PFSK-1 (cell line): ENCODE results near the gene S100A8.

Experiments used
- FOXP2 ChIP-seq: optimal IDR thresholded peaks from 2 replicates; pipeline ENCODE3; 2011; ENCODE audit warnings: borderline replicate concordance, control low read depth, inconsistent platforms; ENCODE audit not compliant: insufficient read depth; ENCODE audit errors: extremely low read length, extremely low read depth
- POLR2AphosphoS5 ChIP-seq: IDR thresholded peaks from 2 replicates; pipeline ENCODE4 v1.6.1; 2012; ENCODE audit warnings: low read depth, mild to moderate bottlenecking, control low read depth, low read length, moderate library complexity
- SIN3A ChIP-seq: IDR thresholded peaks from 2 replicates; pipeline ENCODE4 v1.6.1; 2012; ENCODE audit warnings: mild to moderate bottlenecking, low read length, moderate library complexity, borderline replicate concordance; ENCODE audit not compliant: insufficient read depth
- TAF1 ChIP-seq: IDR thresholded peaks from 2 replicates; pipeline ENCODE4 v1.6.1; 2012; ENCODE audit warnings: low read length, control low read depth, borderline replicate concordance; ENCODE audit not compliant: insufficient read depth
- TF ChIP-seq, protein P1 (sequence below), 2 experiments: IDR thresholded peaks; 2 replicates each; pipeline versions ENCODE4 v1.6.1 to v1.8.0; 2011 to 2012; ENCODE audit warnings: low read depth in 2 of 2, low read length in 2 of 2, control low read depth in 1 of 2, inconsistent platforms in 1 of 2, mild to moderate bottlenecking in 1 of 2, moderate library complexity in 1 of 2; ENCODE audit not compliant: insufficient read depth in 1 of 2

Gene S100A8

GRCh38 chr1:153366261-153366660 lies 24.6 kb downstream of the S100A8 start:
- TF ChIP-seq TAF1, result no peak
- TF ChIP-seq, protein P1, sequence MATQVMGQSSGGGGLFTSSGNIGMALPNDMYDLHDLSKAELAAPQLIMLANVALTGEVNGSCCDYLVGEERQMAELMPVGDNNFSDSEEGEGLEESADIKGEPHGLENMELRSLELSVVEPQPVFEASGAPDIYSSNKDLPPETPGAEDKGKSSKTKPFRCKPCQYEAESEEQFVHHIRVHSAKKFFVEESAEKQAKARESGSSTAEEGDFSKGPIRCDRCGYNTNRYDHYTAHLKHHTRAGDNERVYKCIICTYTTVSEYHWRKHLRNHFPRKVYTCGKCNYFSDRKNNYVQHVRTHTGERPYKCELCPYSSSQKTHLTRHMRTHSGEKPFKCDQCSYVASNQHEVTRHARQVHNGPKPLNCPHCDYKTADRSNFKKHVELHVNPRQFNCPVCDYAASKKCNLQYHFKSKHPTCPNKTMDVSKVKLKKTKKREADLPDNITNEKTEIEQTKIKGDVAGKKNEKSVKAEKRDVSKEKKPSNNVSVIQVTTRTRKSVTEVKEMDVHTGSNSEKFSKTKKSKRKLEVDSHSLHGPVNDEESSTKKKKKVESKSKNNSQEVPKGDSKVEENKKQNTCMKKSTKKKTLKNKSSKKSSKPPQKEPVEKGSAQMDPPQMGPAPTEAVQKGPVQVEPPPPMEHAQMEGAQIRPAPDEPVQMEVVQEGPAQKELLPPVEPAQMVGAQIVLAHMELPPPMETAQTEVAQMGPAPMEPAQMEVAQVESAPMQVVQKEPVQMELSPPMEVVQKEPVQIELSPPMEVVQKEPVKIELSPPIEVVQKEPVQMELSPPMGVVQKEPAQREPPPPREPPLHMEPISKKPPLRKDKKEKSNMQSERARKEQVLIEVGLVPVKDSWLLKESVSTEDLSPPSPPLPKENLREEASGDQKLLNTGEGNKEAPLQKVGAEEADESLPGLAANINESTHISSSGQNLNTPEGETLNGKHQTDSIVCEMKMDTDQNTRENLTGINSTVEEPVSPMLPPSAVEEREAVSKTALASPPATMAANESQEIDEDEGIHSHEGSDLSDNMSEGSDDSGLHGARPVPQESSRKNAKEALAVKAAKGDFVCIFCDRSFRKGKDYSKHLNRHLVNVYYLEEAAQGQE (IDR thresholded peaks at IDR 0.05; ENCODE audit: insufficient read depth in 1 of 2, low read depth in 2 of 2, low read length in 2 of 2), result no peak

DNA sequence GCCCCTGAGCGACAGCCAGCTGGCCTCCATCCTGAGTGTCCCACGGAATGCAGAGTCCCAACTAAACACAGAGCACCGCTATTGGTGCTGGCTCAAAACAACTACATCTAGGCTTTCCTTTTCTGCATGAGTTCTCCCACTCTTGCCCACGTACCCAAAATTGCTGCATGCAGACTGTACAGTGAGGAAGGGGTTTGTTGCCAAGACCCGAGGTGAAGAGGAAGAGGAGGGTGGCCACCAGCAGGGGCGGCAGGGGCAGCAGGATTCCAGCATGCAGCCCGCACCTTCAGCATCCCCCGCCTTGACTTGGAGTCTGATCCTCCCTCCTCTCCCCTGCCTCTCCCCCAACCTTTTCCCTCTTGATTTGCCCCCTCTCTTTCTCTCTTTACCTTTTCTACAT lies 25.2 kb downstream of the S100A8 start:
- TF ChIP-seq TAF1 (no peak), FOXP2 (no peak), POLR2AphosphoS5 (no peak), SIN3A (no peak)
- TF ChIP-seq, protein P1 (IDR thresholded peaks at IDR 0.05; ENCODE audit: insufficient read depth in 1 of 2, low read depth in 2 of 2, low read length in 2 of 2), result no peak

DNA sequence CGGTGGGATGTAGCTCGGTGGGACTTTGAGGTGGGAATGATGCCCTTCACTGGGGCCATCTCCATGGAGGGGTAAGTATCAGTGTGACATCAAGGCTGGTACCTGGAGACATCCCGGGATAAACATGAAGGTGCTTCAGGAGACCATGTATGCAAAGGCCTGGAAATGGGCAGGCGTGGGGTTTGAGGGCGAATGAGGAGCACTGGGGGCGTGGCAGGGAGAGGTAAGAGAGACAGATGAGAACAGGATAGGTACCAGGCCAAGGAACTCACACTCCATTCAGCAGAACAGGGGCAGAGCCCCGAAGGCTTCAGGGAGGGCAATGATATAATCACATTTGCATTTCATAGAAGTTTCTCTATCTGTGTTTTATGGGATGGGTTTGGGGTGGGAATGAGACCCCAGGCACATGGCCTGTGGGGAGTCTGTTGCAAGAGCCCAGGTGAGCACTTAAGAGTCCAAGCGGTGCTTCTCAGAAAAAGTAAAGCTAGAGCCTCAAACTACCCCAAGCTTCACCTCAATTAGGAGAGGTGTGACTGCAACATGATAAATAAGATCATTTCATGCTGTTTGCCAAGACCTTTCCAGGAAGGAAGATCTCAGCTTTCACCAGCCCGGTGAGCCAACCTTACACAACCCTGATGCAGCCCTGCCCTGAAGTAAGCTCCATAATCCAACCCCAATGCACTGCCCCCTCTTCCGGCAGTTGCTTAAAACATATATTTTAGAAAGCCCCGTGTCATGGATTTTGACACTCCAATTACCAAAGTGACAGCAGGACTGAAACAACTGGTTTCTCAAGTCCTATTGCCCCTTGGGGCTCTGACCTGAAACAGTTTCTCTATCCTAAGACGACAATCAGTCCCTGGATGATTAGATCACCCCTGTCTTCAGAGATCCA lies 25.9 kb downstream of the S100A8 start:
- TF ChIP-seq POLR2AphosphoS5 (no peak), FOXP2 (no peak), SIN3A (no peak), TAF1 (no peak)
- TF ChIP-seq, protein P1 (IDR thresholded peaks at IDR 0.05; ENCODE audit: insufficient read depth in 1 of 2, low read depth in 2 of 2, low read length in 2 of 2), result no peak

GRCh38 chr1:153364156-153364555 lies 26.7 kb downstream of the S100A8 start:
- no peak for TF ChIP-seq TAF1
- TF ChIP-seq, protein P1 (IDR thresholded peaks at IDR 0.05; ENCODE audit: insufficient read depth in 1 of 2, low read depth in 2 of 2, low read length in 2 of 2), result no peak
- TF ChIP-seq FOXP2, result no peak
- no peak for TF ChIP-seq POLR2AphosphoS5
- no peak for TF ChIP-seq SIN3A

- no peak for TF ChIP-seq TAF1
- TF ChIP-seq, protein P1 (IDR thresholded peaks at IDR 0.05; ENCODE audit: insufficient read depth in 1 of 2, low read depth in 2 of 2, low read length in 2 of 2), result no peak
- TF ChIP-seq FOXP2, result no peak
- no peak for TF ChIP-seq POLR2AphosphoS5
- no peak for TF ChIP-seq SIN3A
Observed at GRCh38 chr1:153363641-153364040, 27.2 kb downstream of the S100A8 start.
